Activated CD4-positive, alpha-beta T cell treated with anti-CD3 and anti-CD28 coated beads, Interleukin-2, amount 10 ng/mL, durations not matched to agents 24 days and 14 days (primary cell): ENCODE measurements around the gene GABBR1. TPM values are rescaled to one million over a fixed set of nuclear protein-coding genes. Genes with fewer than 3 reads are reported as not detected.

Source experiments
- DNase-seq: peaks from one replicate; pipeline ENCODE4 v3.0.0; 2022
- H3K27ac Mint-ChIP-seq: one replicate; pipeline ENCODE4 v1.8.0; 2022; ENCODE audit warnings: mild to moderate bottlenecking, mixed read lengths
- H3K27me3 Mint-ChIP-seq: one replicate; pipeline ENCODE4 v1.8.0; 2022; ENCODE audit warnings: mixed read lengths
- H3K36me3 Mint-ChIP-seq: one replicate; pipeline ENCODE4 v1.8.0; 2022; ENCODE audit warnings: low read depth, mild to moderate bottlenecking, mixed read lengths
- H3K4me1 Mint-ChIP-seq: one replicate; pipeline ENCODE4 v1.8.0; 2021; ENCODE audit warnings: mixed read lengths
- H3K4me3 Mint-ChIP-seq: one replicate; pipeline ENCODE4 v1.8.0; 2022; ENCODE audit warnings: mild to moderate bottlenecking, moderate library complexity, mixed read lengths
- H3K9me3 Mint-ChIP-seq: one replicate; pipeline ENCODE4 v1.8.0; 2021; ENCODE audit warnings: mixed read lengths
- intact Hi-C: fragments of 100-400 bp; cut with micrococcal nuclease; formaldehyde crosslinking; loops from one replicate; pipeline ENCODE4 v1.15.1; 2023
- total RNA-seq: library from RNA; stranded (reverse); gene quantifications from 2 replicates; pipeline ENCODE4 v1.2.3, GENCODE V29; 2022

GABBR1 gene
- total RNA-seq, 1 donor from 2014 or later: 20.4 TPM

- Mint-ChIP-seq H3K4me3 (no peak overlapping the region), H3K27me3 (peaks cover 36% of the 10 kb centered on the region), H3K36me3 (peaks cover 15% of the 10 kb centered on the region), H3K9me3 (no peaks in the 10 kb centered on the region), H3K4me1 (peaks cover 18% of the 10 kb centered on the region), H3K27ac (no peak overlapping the region)
- intact Hi-C loops: no loop called here
- DNase-seq: no peak
These were observed 7.5 kb downstream of the GABBR1 start for GRCh38 chr6:29625337-29625930.

- Mint-ChIP-seq H3K4me1 (peaks cover 15% of the 10 kb centered on the region), H3K4me3 (no peak overlapping the region), H3K27me3 (peaks cover 31% of the 10 kb centered on the region), H3K27ac (no peak overlapping the region), H3K9me3 (no peaks in the 10 kb centered on the region), H3K36me3 (peaks cover 17% of the 10 kb centered on the region)
- no peak for DNase-seq
- intact Hi-C loops: no loop called here
These were observed 8.4 kb downstream of the GABBR1 start for GRCh38 chr6:29624520-29624961.

- no peak overlapping the region for H3K27ac Mint-ChIP-seq
These were observed 12.4 kb downstream of the GABBR1 start for GRCh38 chr6:29620630-29621029.

GRCh38 chr6:29619578-29620160 lies 13.3 kb downstream of the GABBR1 start:
- Mint-ChIP-seq H3K36me3 (peaks cover 18% of the 10 kb centered on the region), H3K9me3 (no peaks in the 10 kb centered on the region), H3K27ac (no peak overlapping the region), H3K27me3 (peaks cover 2% of the 10 kb centered on the region), H3K4me3 (no peak overlapping the region), H3K4me1 (no peaks in the 10 kb centered on the region)
- intact Hi-C loops: no loop called here
- DNase-seq: no peak

More at GRCh38 chr6:29620630-29621029, 12.4 kb downstream of the GABBR1 start:
- Mint-ChIP-seq H3K9me3 (no peaks in the 10 kb centered on the region), H3K4me3 (no peak overlapping the region), H3K27me3 (peaks cover 8% of the 10 kb centered on the region), H3K4me1 (no peaks in the 10 kb centered on the region), H3K36me3 (peaks cover 18% of the 10 kb centered on the region)
- DNase-seq: no peak
- intact Hi-C loops: no loop called here

GRCh38 chr6:29617782-29618554 lies 15.0 kb downstream of the GABBR1 start:
- Mint-ChIP-seq H3K27me3 (no peaks in the 10 kb centered on the region), H3K9me3 (no peaks in the 10 kb centered on the region), H3K4me3 (no peak overlapping the region), H3K4me1 (no peaks in the 10 kb centered on the region), H3K27ac (no peak overlapping the region), H3K36me3 (peaks cover 21% of the 10 kb centered on the region)
- no peak for DNase-seq
- intact Hi-C loops: no loop called here

GRCh38 chr6:29611426-29611825 lies 21.6 kb downstream of the GABBR1 start:
- DNase-seq: no peak
- no peaks in the 10 kb centered on the region for H3K27me3 Mint-ChIP-seq
- no peak overlapping the region for H3K4me3 Mint-ChIP-seq
- H3K9me3 Mint-ChIP-seq: no peaks in the 10 kb centered on the region
- intact Hi-C loops: no loop called here
- peaks cover 20% of the 10 kb centered on the region for H3K36me3 Mint-ChIP-seq
- no peak overlapping the region for H3K27ac Mint-ChIP-seq
- no peaks in the 10 kb centered on the region for H3K4me1 Mint-ChIP-seq

GRCh38 chr6:29610540-29610939 lies 22.4 kb downstream of the GABBR1 start:
- no peaks in the 10 kb centered on the region for H3K27me3 Mint-ChIP-seq
- H3K4me1 Mint-ChIP-seq: no peaks in the 10 kb centered on the region
- H3K27ac Mint-ChIP-seq: no peak overlapping the region
- H3K9me3 Mint-ChIP-seq: no peaks in the 10 kb centered on the region
- intact Hi-C loops: no loop called here
- H3K36me3 Mint-ChIP-seq: peaks cover 25% of the 10 kb centered on the region
- DNase-seq: no peak
- no peak overlapping the region for H3K4me3 Mint-ChIP-seq

GRCh38 chr6:29608131-29608530 lies 24.9 kb downstream of the GABBR1 start:
- no peak overlapping the region for H3K4me3 Mint-ChIP-seq
- DNase-seq: no peak
- H3K9me3 Mint-ChIP-seq: no peaks in the 10 kb centered on the region
- no peaks in the 10 kb centered on the region for H3K27me3 Mint-ChIP-seq
- H3K4me1 Mint-ChIP-seq: no peaks in the 10 kb centered on the region
- H3K27ac Mint-ChIP-seq: no peak overlapping the region
- H3K36me3 Mint-ChIP-seq: peaks cover 26% of the 10 kb centered on the region
- intact Hi-C loops: no loop called here

- no peak overlapping the region for H3K27ac Mint-ChIP-seq
- DNase-seq: no peak
- no peaks in the 10 kb centered on the region for H3K4me1 Mint-ChIP-seq
- no peaks in the 10 kb centered on the region for H3K27me3 Mint-ChIP-seq
- intact Hi-C loops: no loop called here
- H3K36me3 Mint-ChIP-seq: peaks cover 18% of the 10 kb centered on the region
- H3K4me3 Mint-ChIP-seq: no peak overlapping the region
- H3K9me3 Mint-ChIP-seq: no peaks in the 10 kb centered on the region
These were observed 29.1 kb downstream of the GABBR1 start for GRCh38 chr6:29603930-29604329.

- intact Hi-C loops: no loop called here
- H3K4me1 Mint-ChIP-seq: no peaks in the 10 kb centered on the region
- no peaks in the 10 kb centered on the region for H3K27me3 Mint-ChIP-seq
- peaks cover 18% of the 10 kb centered on the region for H3K36me3 Mint-ChIP-seq
- no peak overlapping the region for H3K27ac Mint-ChIP-seq
- no peak for DNase-seq
- H3K4me3 Mint-ChIP-seq: no peak overlapping the region
- H3K9me3 Mint-ChIP-seq: no peaks in the 10 kb centered on the region
These were observed 29.5 kb downstream of the GABBR1 start for GRCh38 chr6:29603456-29603855.

- intact Hi-C loops: no loop called here
- Mint-ChIP-seq H3K9me3 (no peaks in the 10 kb centered on the region), H3K4me1 (no peaks in the 10 kb centered on the region), H3K27me3 (no peaks in the 10 kb centered on the region), H3K4me3 (no peak overlapping the region), H3K27ac (no peak overlapping the region), H3K36me3 (peaks cover 16% of the 10 kb centered on the region)
- no peak for DNase-seq
These were observed 30.2 kb downstream of the GABBR1 start for GRCh38 chr6:29602564-29603361.

GRCh38 chr6:29598172-29598747 lies 34.7 kb downstream of the GABBR1 start:
- H3K9me3 Mint-ChIP-seq: no peaks in the 10 kb centered on the region
- no peaks in the 10 kb centered on the region for H3K4me1 Mint-ChIP-seq
- H3K27me3 Mint-ChIP-seq: peaks cover 5% of the 10 kb centered on the region
- DNase-seq: no peak
- peaks cover 3% of the 10 kb centered on the region for H3K36me3 Mint-ChIP-seq
- intact Hi-C loops: no loop called here
- H3K4me3 Mint-ChIP-seq: no peak overlapping the region
- H3K27ac Mint-ChIP-seq: no peak overlapping the region

- Mint-ChIP-seq H3K27ac (no peak overlapping the region), H3K9me3 (no peaks in the 10 kb centered on the region), H3K4me3 (no peak overlapping the region), H3K27me3 (peaks cover 5% of the 10 kb centered on the region), H3K36me3 (no peaks in the 10 kb centered on the region), H3K4me1 (no peaks in the 10 kb centered on the region)
- no peak for DNase-seq
- intact Hi-C loops: no loop called here
These were observed 35.8 kb downstream of the GABBR1 start for GRCh38 chr6:29597184-29597583.
